Body of pancreas (tissue), 4 donors: ENCODE measurements around the gene USP7. TPM values are rescaled to one million over a fixed set of nuclear protein-coding genes. Genes with fewer than 3 reads are reported as not detected.

Experiments
- ATAC-seq: fragments of 150-250 bp; one replicate; pipeline ENCODE4 v1.9.1; 2016
- DNase-seq, 4 donors: peaks; one replicate each; pipeline ENCODE4 v3.0.0-alpha.2; 2019
- H3K27ac ChIP-seq, 4 donors: fragments of 200-600 bp; sonication (generic); 1 replicate in 3 of 4; 2 replicates in 1 of 4; pipeline versions ENCODE4 v1.5.1 to v1.6.1; 2016 to 2019; ENCODE audit warnings: mild to moderate bottlenecking in 1 of 4, mixed read lengths in 1 of 4, moderate library complexity in 1 of 4
- H3K27me3 ChIP-seq, 2 donors: fragments of 200-600 bp; sonication (generic); one replicate each; pipeline ENCODE4 v1.6.0; 2016; ENCODE audit warnings: mild to moderate bottlenecking in 1 of 2
- H3K36me3 ChIP-seq, 2 donors: fragments of 200-600 bp; sonication (generic); replicated peaks in 1 of 2; 2 replicates each; pipeline ENCODE4 v1.5.1; 2016; ENCODE audit warnings: low read depth in 2 of 2; ENCODE audit not compliant: insufficient read depth in 1 of 2
- H3K4me1 ChIP-seq: fragments of 200-600 bp; sonication (generic); one replicate; pipeline ENCODE4 v1.6.0; 2016
- H3K4me3 ChIP-seq, 2 donors: fragments of 200-600 bp; sonication (generic); 1 replicate in 1 of 2; 2 replicates in 1 of 2; pipeline ENCODE4 v1.5.1; 2016 to 2019
- H3K9me3 ChIP-seq, 3 donors: fragments of 200-600 bp; sonication (generic); 1 replicate in 2 of 3; 2 replicates in 1 of 3; pipeline ENCODE4 v1.5.1; 2016
- POLR2A ChIP-seq, 3 donors: fragments of 450-650 bp; IDR thresholded peaks; one replicate each; pipeline ENCODE4 v1.6.1; 2016; ENCODE audit warnings: antibody characterized with exemption in 3 of 3, mild to moderate bottlenecking in 2 of 3
- WGBS, 2 donors: methylation state at CpG; one replicate each; pipeline ENCODE4 v1.1.5; 2017; 5-methylcytosine and 5-hydroxymethylcytosine counted together
- intact Hi-C: fragments of 100-400 bp; cut with DNase I; formaldehyde crosslinking; loops from one replicate; pipeline ENCODE4 v1.15.1; 2023
- total RNA-seq, 2 donors: library from RNA; depleted of rRNA; stranded (reverse); fragments of >200 nt; gene quantifications; one replicate each; pipeline ENCODE4 v1.1.0, GENCODE V29; 2016
- TF ChIP-seq, protein P1 (sequence below), 7 experiments: fragments of 450-650 bp in 4 of 7; fragments of 200-600 bp in 3 of 7; sonication (generic) in 3 of 7; IDR thresholded peaks; one replicate each; pipeline ENCODE4 v1.5.1; 2016 to 2019; ENCODE audit warnings: antibody characterized with exemption in 7 of 7

Gene USP7
- total RNA-seq, 2 donors from 2014 or later, result 36.1 to 38.2 TPM

DNA sequence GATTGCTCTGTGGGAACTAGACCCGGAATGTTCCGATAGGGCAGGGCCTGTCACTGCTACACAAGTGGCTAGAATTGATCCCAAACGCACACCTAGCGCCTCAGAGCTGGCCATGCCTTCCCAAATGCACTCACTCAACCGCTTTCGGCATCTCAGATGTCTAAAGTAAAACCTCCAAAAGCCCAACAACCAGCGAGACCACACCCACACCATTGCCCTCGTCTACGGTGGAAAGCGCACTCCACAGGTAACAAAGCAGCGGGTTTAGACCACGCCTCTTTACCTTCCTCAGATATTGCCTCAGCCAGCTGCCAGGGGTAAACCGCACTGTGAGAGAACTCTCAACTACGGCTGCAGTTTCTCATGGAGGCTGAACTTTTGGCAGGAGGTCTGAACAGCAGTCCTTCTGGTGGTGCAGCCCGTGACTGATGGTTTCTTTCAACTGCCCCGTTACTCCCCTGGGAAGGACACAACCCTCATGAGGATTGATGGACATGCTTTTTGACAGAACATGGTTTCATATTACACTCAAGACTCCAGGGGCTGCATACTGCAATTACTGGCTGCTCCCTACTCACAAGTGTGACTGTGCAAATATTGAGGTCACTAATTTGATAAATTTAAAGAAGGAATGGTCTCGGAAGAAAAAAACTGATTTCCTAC lies 34.5 kb downstream of the USP7 start:
- 88 to 91% methylated on average over 16 to 17 of the region's 17 CpGs for WGBS, 2 donors
- TF ChIP-seq, protein P1, sequence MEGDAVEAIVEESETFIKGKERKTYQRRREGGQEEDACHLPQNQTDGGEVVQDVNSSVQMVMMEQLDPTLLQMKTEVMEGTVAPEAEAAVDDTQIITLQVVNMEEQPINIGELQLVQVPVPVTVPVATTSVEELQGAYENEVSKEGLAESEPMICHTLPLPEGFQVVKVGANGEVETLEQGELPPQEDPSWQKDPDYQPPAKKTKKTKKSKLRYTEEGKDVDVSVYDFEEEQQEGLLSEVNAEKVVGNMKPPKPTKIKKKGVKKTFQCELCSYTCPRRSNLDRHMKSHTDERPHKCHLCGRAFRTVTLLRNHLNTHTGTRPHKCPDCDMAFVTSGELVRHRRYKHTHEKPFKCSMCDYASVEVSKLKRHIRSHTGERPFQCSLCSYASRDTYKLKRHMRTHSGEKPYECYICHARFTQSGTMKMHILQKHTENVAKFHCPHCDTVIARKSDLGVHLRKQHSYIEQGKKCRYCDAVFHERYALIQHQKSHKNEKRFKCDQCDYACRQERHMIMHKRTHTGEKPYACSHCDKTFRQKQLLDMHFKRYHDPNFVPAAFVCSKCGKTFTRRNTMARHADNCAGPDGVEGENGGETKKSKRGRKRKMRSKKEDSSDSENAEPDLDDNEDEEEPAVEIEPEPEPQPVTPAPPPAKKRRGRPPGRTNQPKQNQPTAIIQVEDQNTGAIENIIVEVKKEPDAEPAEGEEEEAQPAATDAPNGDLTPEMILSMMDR (IDR thresholded peaks at IDR 0.05), result no peak
- TF ChIP-seq POLR2A (IDR thresholded peaks at IDR 0.05), result no peak
- ATAC-seq, result no peak

DNA sequence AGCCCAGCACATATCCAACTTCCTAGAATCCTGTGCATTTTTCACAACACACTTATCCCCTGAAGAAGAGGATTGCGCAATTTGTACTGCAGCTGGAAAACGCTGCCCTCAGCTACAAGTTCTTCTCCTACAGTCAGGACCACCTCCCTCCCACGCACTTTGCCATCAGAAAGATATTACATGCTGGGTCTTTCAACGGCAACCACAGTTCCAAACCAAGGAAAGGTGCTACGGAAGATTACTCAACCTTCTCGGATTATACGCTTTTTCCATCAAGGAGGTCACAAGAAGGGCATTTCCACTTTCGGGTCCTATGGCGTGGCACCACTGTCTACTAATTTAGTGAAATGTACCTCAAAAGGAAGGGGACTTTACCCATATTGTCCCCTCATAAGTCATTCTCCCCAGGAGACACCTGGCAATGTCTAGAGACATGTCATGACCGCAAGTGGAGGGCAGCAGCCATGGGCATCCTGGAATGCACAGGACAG lies 35.2 kb downstream of the USP7 start:
- 78 to 79% methylated on average over 9 to 10 of the region's 10 CpGs for WGBS, 2 donors
- DNase-seq, result peak in 2 of 4 donors; percentile 12 to 14
- TF ChIP-seq, protein P1 (IDR thresholded peaks at IDR 0.05), result no peak
- no peak for TF ChIP-seq POLR2A (IDR thresholded peaks at IDR 0.05)
- Histone ChIP-seq H3K36me3 (no peaks in the 10 kb centered on the region), H3K4me1 (peaks cover 19% of the 10 kb centered on the region), H3K4me3 (no peak overlapping the region), H3K27me3 (no peaks in the 10 kb centered on the region), H3K27ac (no peak overlapping the region), H3K9me3 (no peaks in the 10 kb centered on the region)
- ATAC-seq, result no peak
- intact Hi-C loops, result no loop called here

More for the DNA sequence above, 34.5 kb downstream of the USP7 start:
- Histone ChIP-seq H3K27me3 (no peaks in the 10 kb centered on the region), H3K4me3 (no peak overlapping the region), H3K9me3 (no peaks in the 10 kb centered on the region), H3K27ac (no peak overlapping the region), H3K36me3 (no peaks in the 10 kb centered on the region), H3K4me1 (peaks cover 16% of the 10 kb centered on the region)
- intact Hi-C loops, result no loop called here
- DNase-seq, result no peak

DNA sequence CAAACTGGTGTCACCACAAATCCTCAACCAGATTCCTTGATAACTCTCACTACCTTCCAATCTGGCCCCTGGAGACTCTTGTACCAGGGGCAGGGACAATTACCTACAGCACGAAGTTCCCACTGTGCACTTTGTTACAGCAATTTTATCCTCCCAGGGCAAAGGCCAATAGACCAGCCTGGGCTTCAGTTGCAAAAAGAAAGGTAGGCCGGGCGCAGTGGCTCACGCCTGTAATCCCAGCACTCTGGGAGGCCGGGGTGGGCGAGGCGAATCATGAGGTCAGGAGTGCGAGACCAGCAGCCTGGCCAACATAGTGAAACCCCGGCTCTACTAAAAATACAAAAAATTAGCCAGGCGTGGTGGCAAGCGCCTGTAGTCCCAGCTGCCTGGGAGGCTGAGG lies 36.9 kb downstream of the USP7 start:
- ATAC-seq (no peak), DNase-seq (no peak)
- 96 to 98% methylated on average over 10 to 11 of the region's 11 CpGs for WGBS, 2 donors
- intact Hi-C loops, result no loop called here
- Histone ChIP-seq H3K27ac (no peak overlapping the region), H3K4me3 (no peak overlapping the region), H3K4me1 (peaks cover 15% of the 10 kb centered on the region), H3K36me3 (peaks cover 0 to under 1% of the 10 kb centered on the region in 2 donors), H3K27me3 (no peaks in the 10 kb centered on the region), H3K9me3 (no peaks in the 10 kb centered on the region)
- no peak for TF ChIP-seq POLR2A (IDR thresholded peaks at IDR 0.05)
- TF ChIP-seq, protein P1 (IDR thresholded peaks at IDR 0.05), result no peak

DNA sequence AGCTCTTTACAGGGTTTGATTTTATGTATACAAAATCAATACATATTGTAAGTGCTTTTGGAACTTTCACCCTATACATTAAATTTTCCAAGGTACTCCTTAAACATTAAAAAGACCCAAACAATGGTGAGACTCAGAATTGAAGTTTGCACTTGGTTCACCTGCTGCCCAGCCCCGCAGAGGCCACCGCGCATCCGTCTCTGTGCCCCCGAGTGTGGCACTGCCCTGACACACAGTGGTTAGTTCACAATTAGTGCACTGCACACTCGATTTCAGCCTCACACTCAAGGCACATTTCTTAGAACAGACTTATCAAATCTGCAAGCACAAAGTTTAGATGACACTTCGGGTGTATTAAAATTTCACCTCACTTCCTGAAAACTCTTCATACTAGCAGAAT lies 38.3 kb downstream of the USP7 start:
- WGBS, 2 donors, result 90 to 94% methylated on average over 7 of the region's 7 CpGs
- DNase-seq (no peak), ATAC-seq (no peak)
- Histone ChIP-seq H3K4me1 (peaks cover 13% of the 10 kb centered on the region), H3K9me3 (no peaks in the 10 kb centered on the region), H3K27me3 (no peaks in the 10 kb centered on the region), H3K4me3 (no peak overlapping the region), H3K36me3 (peaks cover 0 to 7% of the 10 kb centered on the region in 2 donors), H3K27ac (no peak overlapping the region)
- intact Hi-C loops, result no loop called here
- no peak for TF ChIP-seq POLR2A (IDR thresholded peaks at IDR 0.05)
- TF ChIP-seq, protein P1 (IDR thresholded peaks at IDR 0.05), result no peak

- H3K4me1 ChIP-seq, result peaks cover 13% of the 10 kb centered on the region
- no peak overlapping the region for H3K4me3 ChIP-seq
- DNase-seq (peak; percentile 69 to 87 (median 82)), ATAC-seq (peak; percentile 78)
- no peak for TF ChIP-seq POLR2A (IDR thresholded peaks at IDR 0.05)
- peak overlapping the region in 1 of 4 donors; percentile 44 for H3K27ac ChIP-seq
- 22 to 28% methylated on average over 4 of the region's 4 CpGs for WGBS, 2 donors
- H3K27me3 ChIP-seq, result no peaks in the 10 kb centered on the region
- intact Hi-C loops, result no loop called here
- no peaks in the 10 kb centered on the region for H3K9me3 ChIP-seq
- peaks cover 0 to 15% of the 10 kb centered on the region in 2 donors for H3K36me3 ChIP-seq
Measured at GRCh38 chr16:8924214-8924613, 39.5 kb downstream of the USP7 start.
